ENCODE results near the gene ISM2.
A peak's percentile ranks its signal among the peaks of the same experiment; 100 is the strongest.

The ISM2 gene

DNA sequence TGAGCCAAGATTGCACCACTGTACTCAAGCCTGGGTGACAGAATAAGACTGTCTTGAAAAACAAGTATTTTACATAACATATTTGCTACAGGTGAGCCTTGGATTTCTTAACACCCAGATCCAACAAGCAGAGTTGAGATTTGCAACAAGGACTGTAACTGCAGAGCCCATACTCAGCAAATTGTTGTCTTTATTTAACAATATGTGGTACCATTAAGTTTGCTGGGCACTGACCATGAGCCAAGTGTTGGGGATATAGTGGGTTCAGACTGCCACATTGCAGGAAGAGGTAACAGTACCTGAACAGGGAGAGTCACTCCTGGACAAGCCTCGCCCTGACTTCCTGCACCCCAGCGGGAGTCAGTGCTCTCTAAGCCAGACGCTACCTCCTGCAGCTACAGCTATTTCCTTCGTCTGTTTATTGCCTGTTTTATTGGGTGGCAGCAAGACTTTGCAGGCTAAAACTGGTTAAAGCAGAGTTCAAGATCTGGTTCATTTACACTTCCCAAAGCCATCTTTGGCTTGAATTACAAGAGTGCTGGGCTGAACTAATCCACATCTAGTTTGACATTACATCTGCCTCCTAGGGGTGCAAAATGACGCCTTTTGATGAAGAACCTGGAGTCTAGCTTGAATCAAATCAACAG, 28.3 kb downstream of the ISM2 start:
- H3K4me3 ChIP-seq: no peak overlapping the region
- no peaks in the 10 kb centered on the region for H3K9me3 ChIP-seq
- H3K36me3 ChIP-seq (replicated peaks): peaks cover 40% of the 10 kb centered on the region
- no peaks in the 10 kb centered on the region for H3K27me3 ChIP-seq (ENCODE audit: low read depth)
- in situ Hi-C loops (cut with MboI; ENCODE audit: low sequenced_read_pairs): no loop called here
- peaks cover 3% of the 10 kb centered on the region; the same call in 1 of the 2 replicates for H3K4me1 ChIP-seq
- DNase-seq (ENCODE audit: low spot score in 2 of 2): no peak

DNA sequence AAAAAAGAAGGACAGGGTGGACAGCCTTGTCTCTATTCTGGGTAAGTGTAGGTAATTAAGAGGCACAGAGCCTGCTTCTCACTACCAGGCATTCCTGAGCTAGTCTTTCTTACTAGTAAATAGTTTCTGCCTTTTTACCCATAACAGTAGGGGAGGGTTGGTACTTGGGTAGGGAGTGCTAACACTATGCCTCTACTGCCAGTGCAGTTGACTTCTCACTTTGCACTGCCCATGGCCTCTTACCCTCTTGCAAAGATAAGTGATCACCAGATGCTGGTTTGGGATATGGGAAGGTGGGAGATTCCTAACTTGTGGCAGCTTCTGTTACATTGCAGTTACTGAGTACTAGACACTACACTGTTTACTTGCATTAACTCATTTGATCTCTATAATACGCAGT, 29.1 kb downstream of the ISM2 start:
- Histone ChIP-seq H3K4me1 (peaks cover 3% of the 10 kb centered on the region; the same call in 1 of the 2 replicates), H3K9me3 (no peaks in the 10 kb centered on the region), H3K36me3 (replicated peaks) (peaks cover 48% of the 10 kb centered on the region), H3K27me3 (ENCODE audit: low read depth) (no peaks in the 10 kb centered on the region), H3K4me3 (no peak overlapping the region)
- in situ Hi-C loops (cut with MboI; ENCODE audit: low sequenced_read_pairs): no loop called here
- no peak for DNase-seq (ENCODE audit: low spot score in 2 of 2)

DNA sequence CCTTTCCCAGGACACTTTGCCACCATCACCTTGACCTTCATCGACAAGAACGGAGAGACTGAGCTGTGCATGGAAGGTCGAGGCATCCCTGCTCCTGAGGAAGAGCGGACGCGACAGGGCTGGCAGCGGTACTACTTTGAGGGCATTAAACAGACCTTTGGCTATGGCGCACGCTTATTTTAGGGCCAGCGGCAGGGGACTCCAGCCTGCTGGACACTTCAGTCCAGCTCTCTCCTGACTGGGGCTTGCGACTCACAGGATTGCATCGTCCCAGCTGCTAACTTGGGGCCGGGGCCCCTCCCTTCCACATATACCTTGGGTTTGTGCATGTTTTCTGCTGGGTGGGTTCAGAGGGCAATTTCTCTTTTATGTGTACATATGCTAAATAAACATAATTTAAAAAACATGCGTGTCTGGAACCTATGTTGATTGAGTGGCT, 29.5 kb downstream of the ISM2 start:
- H3K36me3 ChIP-seq (replicated peaks): peaks cover 52% of the 10 kb centered on the region
- H3K27me3 ChIP-seq (ENCODE audit: low read depth): no peaks in the 10 kb centered on the region
- peaks cover 3% of the 10 kb centered on the region; the same call in 1 of the 2 replicates for H3K4me1 ChIP-seq
- H3K4me3 ChIP-seq: no peak overlapping the region
- in situ Hi-C loops (cut with MboI; ENCODE audit: low sequenced_read_pairs): no loop called here
- H3K9me3 ChIP-seq: no peaks in the 10 kb centered on the region
- no peak for DNase-seq (ENCODE audit: low spot score in 2 of 2)

DNA sequence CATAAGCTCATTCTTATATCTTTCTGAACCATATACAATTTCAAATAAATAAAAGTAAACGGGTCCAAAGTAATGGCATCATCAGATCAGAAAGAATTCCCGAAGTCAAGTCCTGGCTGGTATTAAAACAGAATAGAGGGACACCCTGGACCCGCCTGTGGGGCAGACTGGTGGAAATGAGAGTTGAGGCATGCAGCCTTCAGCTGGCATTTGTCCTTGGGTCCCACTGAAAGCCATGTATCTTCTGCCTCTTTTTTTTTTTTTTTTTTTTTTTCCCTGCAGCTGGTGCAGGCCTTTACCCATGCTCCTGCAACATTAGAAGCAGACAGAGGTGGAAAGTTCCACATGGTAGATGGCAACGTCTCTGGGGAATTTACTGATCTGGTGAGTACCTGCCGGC, 30.8 kb downstream of the ISM2 start:
- Histone ChIP-seq H3K4me1 (peaks cover 3% of the 10 kb centered on the region; the same call in 1 of the 2 replicates), H3K4me3 (no peak overlapping the region), H3K9me3 (no peaks in the 10 kb centered on the region), H3K36me3 (replicated peaks) (peaks cover 63% of the 10 kb centered on the region), H3K27me3 (ENCODE audit: low read depth) (no peaks in the 10 kb centered on the region)
- no peak for DNase-seq (ENCODE audit: low spot score in 2 of 2)
- in situ Hi-C loops (cut with MboI; ENCODE audit: low sequenced_read_pairs): no loop called here

DNA sequence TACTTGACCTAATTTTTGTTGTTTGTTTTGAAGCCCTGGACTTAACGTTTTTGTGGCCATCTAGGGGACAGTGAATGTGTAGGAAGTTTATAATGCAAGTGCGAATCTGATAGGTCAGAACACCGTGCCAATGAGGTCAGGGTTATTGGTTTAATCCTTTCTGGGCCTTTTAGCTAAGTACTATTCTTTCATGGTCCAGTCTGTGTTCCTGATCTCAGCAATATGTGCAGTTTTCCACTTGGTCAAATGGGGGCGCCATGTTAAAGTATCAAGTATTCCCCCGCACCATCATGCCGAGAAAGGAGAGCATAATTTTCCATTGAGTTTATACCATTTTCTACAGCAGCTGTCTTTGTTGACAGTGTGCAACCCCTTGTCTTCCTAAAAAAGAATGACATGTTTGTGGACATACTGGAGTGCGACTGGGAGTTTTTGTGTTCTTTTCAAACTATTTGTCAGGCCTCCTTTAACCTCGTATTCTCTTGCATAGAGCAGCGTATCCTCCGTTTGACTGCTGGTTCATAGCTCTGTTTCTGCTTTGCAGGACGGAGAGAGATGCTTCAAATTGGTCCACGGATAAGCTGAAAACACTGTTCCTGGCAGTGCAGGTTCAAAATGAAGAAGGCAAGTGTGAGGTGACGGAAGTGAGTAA, 39.4 kb downstream of the ISM2 start:
- H3K36me3 ChIP-seq (replicated peaks): peaks cover 47% of the 10 kb centered on the region
- peak; percentile 73 to 87 for DNase-seq (ENCODE audit: low spot score in 2 of 2)
- peaks cover 5% of the 10 kb centered on the region for H3K4me1 ChIP-seq
- H3K9me3 ChIP-seq: no peaks in the 10 kb centered on the region
- H3K4me3 ChIP-seq: peak overlapping the region; percentile 70
- H3K27me3 ChIP-seq (ENCODE audit: low read depth): no peaks in the 10 kb centered on the region
- in situ Hi-C loops (cut with MboI; ENCODE audit: low sequenced_read_pairs): no loop called here

DNA sequence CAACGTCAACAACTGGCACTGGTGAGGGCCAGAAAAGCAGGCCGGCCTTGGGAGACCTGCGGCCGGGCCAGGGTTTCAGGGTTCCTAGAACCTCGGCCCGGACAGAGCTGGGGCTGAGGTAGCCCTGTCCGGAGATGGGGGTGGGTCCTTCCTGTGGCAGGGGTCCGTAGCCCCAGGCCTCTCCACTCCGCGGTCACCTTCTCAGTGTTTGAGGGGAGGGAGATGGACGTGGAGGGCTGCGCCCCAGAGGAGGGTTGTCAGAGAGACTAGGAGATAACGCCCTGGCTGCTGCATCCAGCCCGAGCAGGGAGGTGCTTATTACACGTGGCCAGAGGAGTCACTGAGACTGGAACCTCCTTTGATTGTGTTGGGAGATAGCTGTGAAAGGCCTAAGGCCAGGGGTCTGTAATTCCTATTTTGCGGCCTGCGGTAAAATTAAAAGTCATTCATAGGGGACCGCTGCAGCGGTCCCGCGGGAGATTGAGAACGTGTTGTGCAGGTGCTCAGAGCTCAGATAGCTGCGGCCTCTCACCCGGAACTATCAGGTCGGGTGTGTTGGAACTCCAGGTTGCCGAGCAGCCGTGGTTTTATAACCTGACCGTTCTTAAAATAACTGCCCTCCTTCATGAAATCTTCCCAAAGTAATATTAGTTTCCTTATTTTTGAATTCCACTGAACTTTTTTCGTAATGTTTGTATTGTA, 40.2 kb downstream of the ISM2 start:
- in situ Hi-C loops (cut with MboI; ENCODE audit: low sequenced_read_pairs): no loop called here

DNA sequence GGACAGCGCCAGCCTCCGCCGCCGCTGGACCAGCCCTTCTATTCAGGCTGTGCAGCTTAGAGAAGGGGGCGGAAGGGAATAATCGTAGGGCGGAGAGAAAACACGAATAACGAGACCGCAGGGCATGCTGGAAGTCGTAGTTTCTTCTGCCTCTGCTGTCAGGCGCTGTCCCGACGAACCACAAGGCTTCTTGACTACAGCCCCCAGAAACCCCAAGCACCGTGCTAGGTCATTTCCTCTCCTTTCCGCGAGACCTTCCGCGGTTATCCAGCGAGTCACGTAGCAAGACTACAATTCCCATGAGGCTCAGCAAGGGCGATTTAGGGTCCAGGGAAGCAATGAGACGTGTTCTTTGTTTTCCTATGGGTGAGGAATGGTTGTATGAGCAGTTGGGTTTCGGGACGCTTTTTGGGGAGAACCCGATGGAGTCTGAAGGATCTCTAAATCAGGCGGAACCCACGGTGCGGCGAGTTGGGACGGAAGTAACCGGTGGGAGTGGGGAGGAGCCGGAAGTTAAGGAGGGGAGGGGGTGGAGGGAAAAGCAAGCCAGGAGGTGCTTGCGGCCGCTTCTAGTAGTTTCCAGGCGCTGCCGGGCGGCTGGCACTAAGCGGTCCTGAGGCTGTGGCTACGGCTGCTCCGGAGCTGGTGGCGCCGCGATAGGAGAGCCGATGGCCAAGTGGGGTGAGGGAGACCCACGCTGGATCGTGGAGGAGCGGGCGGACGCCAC, 40.9 kb downstream of the ISM2 start, which contains the start of the genes AHSA1 and VIPAS39:
AHSA1 (plus strand) TSS at position 572 of the 727 bp plus-strand sequence; CDS start at position 669, 97 bp downstream.
VIPAS39 (minus strand) TSS at position 80 of the 727 bp plus-strand sequence. CDS start 3,499 bp downstream, outside the sequence.
- H3K9me3 ChIP-seq: no peaks in the 10 kb centered on the region
- in situ Hi-C loops (cut with MboI; ENCODE audit: low sequenced_read_pairs): no loop called here
- H3K36me3 ChIP-seq (replicated peaks): peaks cover 34% of the 10 kb centered on the region
- DNase-seq (ENCODE audit: low spot score in 2 of 2): peak; percentile 96 to 99
- no peaks in the 10 kb centered on the region for H3K27me3 ChIP-seq (ENCODE audit: low read depth)
- H3K4me3 ChIP-seq: peak within 1 kb of the TSS; percentile 70
- H3K4me1 ChIP-seq: peaks cover 5% of the 10 kb centered on the region

More for the DNA sequence above, 40.2 kb downstream of the ISM2 start:
- peaks cover 39% of the 10 kb centered on the region for H3K36me3 ChIP-seq (replicated peaks)
- H3K27me3 ChIP-seq (ENCODE audit: low read depth): no peaks in the 10 kb centered on the region
- peak; percentile 28 to 57 for DNase-seq (ENCODE audit: low spot score in 2 of 2)
- no peaks in the 10 kb centered on the region for H3K9me3 ChIP-seq
- peaks cover 5% of the 10 kb centered on the region for H3K4me1 ChIP-seq
- peak overlapping the region; percentile 70 for H3K4me3 ChIP-seq

DNA sequence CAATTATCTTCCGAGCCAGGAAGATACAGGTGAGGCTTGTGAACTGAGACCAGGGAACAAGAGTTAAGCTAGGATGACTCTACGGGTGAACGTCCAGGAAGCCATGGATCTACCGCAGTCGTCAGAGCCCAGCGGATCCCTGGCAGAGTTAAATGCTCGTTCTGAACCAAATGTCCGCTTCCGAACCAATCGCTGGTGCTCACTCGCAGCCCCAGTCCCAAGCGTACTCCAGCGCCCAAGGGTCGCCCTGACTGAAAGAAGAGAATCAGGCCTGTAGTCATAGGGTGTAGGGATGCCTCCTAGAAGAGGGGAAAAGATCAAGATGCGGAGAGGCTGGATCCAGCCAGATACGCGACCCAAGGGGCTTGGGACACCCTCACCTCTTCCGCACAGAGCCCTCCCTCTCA, 41.5 kb downstream of the ISM2 start:
- in situ Hi-C loops (cut with MboI; ENCODE audit: low sequenced_read_pairs): no loop called here
- peaks cover 28% of the 10 kb centered on the region for H3K36me3 ChIP-seq (replicated peaks)
- H3K4me3 ChIP-seq: peak overlapping the region; percentile 70
- peaks cover 5% of the 10 kb centered on the region for H3K4me1 ChIP-seq
- no peaks in the 10 kb centered on the region for H3K9me3 ChIP-seq
- DNase-seq (ENCODE audit: low spot score in 2 of 2): no peak
- no peaks in the 10 kb centered on the region for H3K27me3 ChIP-seq (ENCODE audit: low read depth)

DNA sequence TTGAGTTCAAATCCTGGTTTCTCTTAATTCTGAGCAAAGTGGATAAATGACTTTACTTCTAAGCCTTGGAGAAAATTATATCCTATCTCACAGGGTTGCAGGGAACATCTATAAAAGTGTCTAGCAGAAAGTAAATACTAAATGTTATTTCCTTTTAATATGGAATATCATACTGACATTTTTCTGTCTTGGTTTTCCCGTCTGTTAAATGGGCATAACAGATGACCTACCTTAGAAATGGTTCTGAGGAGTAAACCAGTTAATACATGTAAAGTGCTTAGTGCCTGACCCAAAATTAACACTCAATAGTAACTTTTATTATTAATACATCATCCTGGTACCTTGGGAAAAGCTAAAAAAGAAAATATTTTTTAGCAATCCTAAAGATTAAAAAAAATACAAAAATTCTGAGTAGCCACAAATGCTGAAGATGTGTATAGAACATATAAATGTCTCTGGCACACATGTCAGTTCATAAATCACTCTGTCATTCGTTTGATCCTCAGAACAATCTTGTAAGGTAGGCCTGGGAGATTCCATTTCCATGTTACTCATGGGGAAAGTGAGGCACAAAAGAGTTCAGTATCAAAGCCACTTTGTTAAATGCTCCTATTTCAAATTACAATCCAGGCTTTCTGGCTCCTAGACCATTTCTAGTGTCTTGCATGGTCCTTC, 42.5 kb downstream of the ISM2 start:
- in situ Hi-C loops (cut with MboI; ENCODE audit: low sequenced_read_pairs): no loop called here
- H3K9me3 ChIP-seq: no peaks in the 10 kb centered on the region
- H3K36me3 ChIP-seq (replicated peaks): peaks cover 19% of the 10 kb centered on the region
- DNase-seq (ENCODE audit: low spot score in 2 of 2): no peak
- peak overlapping the region; percentile 70 for H3K4me3 ChIP-seq
- no peaks in the 10 kb centered on the region for H3K27me3 ChIP-seq (ENCODE audit: low read depth)
- peaks cover 5% of the 10 kb centered on the region for H3K4me1 ChIP-seq

DNA sequence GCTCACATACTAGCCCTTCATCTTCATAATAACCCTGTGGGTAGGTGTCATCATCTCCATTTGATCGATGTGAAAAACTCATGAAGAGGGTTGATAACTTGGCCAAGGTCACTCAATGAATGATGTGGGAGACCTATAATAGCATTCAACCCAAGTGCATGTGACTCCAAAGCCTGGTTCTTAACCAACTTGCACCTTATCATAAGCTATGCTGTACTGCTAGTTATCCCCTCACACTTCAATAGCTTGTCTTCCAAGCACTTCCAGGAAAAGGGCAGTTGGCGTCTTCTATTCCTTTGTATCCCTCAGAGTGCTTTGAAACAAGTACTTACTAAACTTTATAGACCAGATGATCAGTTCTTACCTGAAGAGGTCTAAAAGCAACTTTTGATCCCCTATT, 56.4 kb downstream of the ISM2 start:
- Histone ChIP-seq H3K4me3 (no peak overlapping the region), H3K36me3 (replicated peaks) (peaks cover 7% of the 10 kb centered on the region), H3K4me1 (no peaks in the 10 kb centered on the region; the same call in 1 of the 2 replicates), H3K27me3 (ENCODE audit: low read depth) (no peaks in the 10 kb centered on the region), H3K9me3 (no peaks in the 10 kb centered on the region)
- no peak for DNase-seq (ENCODE audit: low spot score in 2 of 2)
- in situ Hi-C loops (cut with MboI; ENCODE audit: low sequenced_read_pairs): no loop called here

DNA sequence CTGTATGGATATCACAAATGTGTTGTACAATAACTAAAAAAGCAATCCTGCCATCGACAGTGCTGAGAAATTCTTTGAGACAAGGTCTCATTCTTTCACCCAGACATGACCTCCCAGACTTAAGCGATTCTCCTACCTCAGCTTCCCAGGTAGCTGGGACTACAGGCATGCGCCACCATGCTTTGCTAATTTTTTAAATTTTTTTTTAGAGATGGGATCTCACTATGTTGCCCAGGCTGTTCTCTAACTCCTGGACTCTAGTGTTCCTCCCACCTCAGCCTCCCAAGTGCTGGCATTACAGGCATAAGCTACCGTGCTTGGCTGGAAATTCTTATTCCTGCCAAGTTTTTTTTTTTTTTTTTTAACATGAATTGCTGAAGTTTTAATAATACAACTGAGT, 58.8 kb downstream of the ISM2 start:
- in situ Hi-C loops (cut with MboI; ENCODE audit: low sequenced_read_pairs): no loop called here
- no peaks in the 10 kb centered on the region for H3K9me3 ChIP-seq
- no peak overlapping the region for H3K4me3 ChIP-seq
- H3K4me1 ChIP-seq: no peaks in the 10 kb centered on the region; the same call in 1 of the 2 replicates
- H3K36me3 ChIP-seq (replicated peaks): peaks cover 10% of the 10 kb centered on the region
- DNase-seq (ENCODE audit: low spot score in 2 of 2): no peak
- H3K27me3 ChIP-seq (ENCODE audit: low read depth): no peaks in the 10 kb centered on the region

DNA sequence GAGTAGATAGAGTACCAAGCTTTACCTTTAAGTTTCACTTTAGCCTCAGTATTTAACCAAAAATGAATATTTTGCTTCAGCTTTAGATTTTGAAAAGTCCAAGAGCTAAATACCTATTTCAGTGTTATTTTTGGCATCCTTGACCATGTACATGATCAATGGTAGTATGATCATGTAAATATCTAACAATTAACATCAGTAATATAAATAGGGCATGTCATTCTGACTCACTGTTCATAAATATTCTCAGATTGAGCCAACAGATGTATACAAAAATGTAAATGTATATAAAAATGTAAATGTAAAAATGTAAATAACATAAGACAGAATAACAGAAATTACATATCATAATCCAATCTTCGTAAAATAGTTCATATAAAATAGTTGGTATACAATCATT, 60.0 kb downstream of the ISM2 start:
- no peaks in the 10 kb centered on the region for H3K27me3 ChIP-seq (ENCODE audit: low read depth)
- DNase-seq (ENCODE audit: low spot score in 2 of 2): no peak
- H3K4me1 ChIP-seq: no peaks in the 10 kb centered on the region; the same call in 1 of the 2 replicates
- H3K9me3 ChIP-seq: no peaks in the 10 kb centered on the region
- in situ Hi-C loops (cut with MboI; ENCODE audit: low sequenced_read_pairs): no loop called here
- peaks cover 10% of the 10 kb centered on the region for H3K36me3 ChIP-seq (replicated peaks)
- no peak overlapping the region for H3K4me3 ChIP-seq

DNA sequence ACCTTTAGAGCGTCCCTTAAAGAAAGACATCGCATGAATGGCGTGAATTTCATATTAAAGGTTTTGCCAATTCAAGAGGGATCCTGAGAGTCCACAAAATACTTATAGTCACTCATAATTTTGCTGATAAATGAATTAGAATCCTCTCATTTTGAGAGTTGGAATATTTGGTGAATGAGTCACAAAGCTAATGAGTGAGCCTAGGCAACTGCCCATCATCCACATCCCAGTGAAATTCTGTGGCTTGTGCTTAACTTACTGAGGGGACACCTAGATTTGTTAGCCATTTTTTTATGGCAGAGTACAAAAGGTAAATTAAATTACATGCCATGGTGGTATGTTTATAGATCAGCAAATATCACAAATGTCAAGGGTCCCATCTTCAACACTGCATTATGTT, 62.6 kb downstream of the ISM2 start:
- no peak for DNase-seq (ENCODE audit: low spot score in 2 of 2)
- H3K36me3 ChIP-seq (replicated peaks): peaks cover 3% of the 10 kb centered on the region; the same call in 1 of the 2 replicates

More for the DNA sequence above, 62.6 kb downstream of the ISM2 start:
- no peak overlapping the region for H3K4me3 ChIP-seq
- no peaks in the 10 kb centered on the region for H3K9me3 ChIP-seq
- no peaks in the 10 kb centered on the region; the same call in 1 of the 2 replicates for H3K4me1 ChIP-seq
- H3K27me3 ChIP-seq (ENCODE audit: low read depth): no peaks in the 10 kb centered on the region
- in situ Hi-C loops (cut with MboI; ENCODE audit: low sequenced_read_pairs): no loop called here

All from HAP-1 (cell line).